Measurements from ENCODE around the gene MORC4. TPM values are rescaled to one million over a fixed set of nuclear protein-coding genes. Genes with fewer than 3 reads are reported as not detected.

Gene MORC4
- 14.2 and 17.8 TPM in 2 replicates for total RNA-seq

GRCh38 chrX:107000013-107000515 lies at the start of gene MORC4:
Gene MORC4 (minus strand): TSS chrX:107000212. CDS start chrX:106999969, 243 bp downstream.

GRCh38 chrX:106919932-106920452 lies 80.0 kb downstream of the MORC4 start, which contains the start of gene CLDN2:
Gene CLDN2 (plus strand): TSS chrX:106920402. CDS start chrX:106928229, 7,827 bp downstream.

GRCh38 chrX:106903291-106903824 lies 96.7 kb downstream of the MORC4 start, which contains the start of gene RIPPLY1:
Gene RIPPLY1 (minus strand): TSS chrX:106903341. CDS start chrX:106903287, 54 bp downstream.

Other genes with a start within 250 kb of the MORC4 start
- 9.2 and 10.0 TPM in 2 replicates for gene TBC1D8B, start 197.5 kb downstream of the MORC4 start, total RNA-seq
- gene RIPPLY1, start 96.9 kb downstream of the MORC4 start, total RNA-seq = not detected in 2 replicates
- not detected in 2 replicates for gene CLDN2, start 79.8 kb downstream of the MORC4 start, total RNA-seq
- gene RBM41, start 118.6 kb upstream of the MORC4 start, total RNA-seq = 14.0 and 14.4 TPM in 2 replicates
- 0.19 TPM in 1 of 2 replicates, not detected in the other for gene NUP62CL, start 206.2 kb upstream of the MORC4 start, total RNA-seq
- not detected in 2 replicates for gene DNAAF6, start 206.4 kb upstream of the MORC4 start, total RNA-seq